ENCODE data around the gene AGFG2. TPM values are rescaled to one million over a fixed set of nuclear protein-coding genes. Genes with fewer than 3 reads are reported as not detected.
"Not testable (repeated sequence)": the region's sequence is repeated elsewhere in the genome, so short reads cannot be mapped to it uniquely, and the experiment has no call there.

AGFG2 gene
- total RNA-seq, 3 donors from 2014 or later (not counting 1 experiment from before 2014, with no cell fraction given): 21.5 to 32.6 (median 22.2) TPM

GRCh38 chr7:100523192-100523591 lies 15.8 kb upstream of the AGFG2 start:
- H3K4me1 ChIP-seq (ENCODE audit: control insufficient read depth, insufficient read depth, low read length); H3K4me3 Mint-ChIP-seq; H3K4me1 Mint-ChIP-seq; H3K9me3 ChIP-seq (ENCODE audit: control insufficient read depth, insufficient read depth, low read length); H3K27me3 ChIP-seq (ENCODE audit: control insufficient read depth, insufficient read depth, low read length); H3K4me3 ChIP-seq (ENCODE audit: low read length); H3K9me3 Mint-ChIP-seq; H3K36me3 Mint-ChIP-seq; H3K27ac ChIP-seq (ENCODE audit: low read length); H3K36me3 ChIP-seq (ENCODE audit: control insufficient read depth, insufficient read depth, low read length); H3K27ac Mint-ChIP-seq; H3K27me3 Mint-ChIP-seq (ENCODE audit: low read depth in 2 of 2); DNase-seq; intact Hi-C loops (cut with micrococcal nuclease); ATAC-seq: not testable (repeated sequence)
- 88% methylated on average over 6 of the region's 34 CpGs for WGBS (ENCODE audit: insufficient coverage)

- H3K4me1 ChIP-seq (ENCODE audit: control insufficient read depth, insufficient read depth, low read length); H3K9me3 ChIP-seq (ENCODE audit: control insufficient read depth, insufficient read depth, low read length); H3K36me3 Mint-ChIP-seq; H3K4me3 ChIP-seq (ENCODE audit: low read length); DNase-seq; ATAC-seq; H3K27me3 ChIP-seq (ENCODE audit: control insufficient read depth, insufficient read depth, low read length); H3K27me3 Mint-ChIP-seq (ENCODE audit: low read depth in 2 of 2); H3K9me3 Mint-ChIP-seq; intact Hi-C loops (cut with micrococcal nuclease); H3K27ac ChIP-seq (ENCODE audit: low read length); H3K4me1 Mint-ChIP-seq; H3K36me3 ChIP-seq (ENCODE audit: control insufficient read depth, insufficient read depth, low read length); H3K4me3 Mint-ChIP-seq; H3K27ac Mint-ChIP-seq: not testable (repeated sequence)
- WGBS (ENCODE audit: insufficient coverage): 97% methylated on average over 11 of the region's 12 CpGs
Observed at GRCh38 chr7:100528108-100528866, 10.7 kb upstream of the AGFG2 start.

- ATAC-seq (no peak), DNase-seq (no peak)
- no peaks in the 10 kb centered on the region for H3K36me3 ChIP-seq (ENCODE audit: control insufficient read depth, insufficient read depth, low read length)
- no peak overlapping the region for H3K4me3 Mint-ChIP-seq
- no peak overlapping the region for H3K27ac Mint-ChIP-seq
- intact Hi-C loops (cut with micrococcal nuclease): no loop called here
- H3K9me3 Mint-ChIP-seq: no peaks in the 10 kb centered on the region
- no peaks in the 10 kb centered on the region for H3K9me3 ChIP-seq (ENCODE audit: control insufficient read depth, insufficient read depth, low read length)
- no peak overlapping the region for H3K27ac ChIP-seq (ENCODE audit: low read length)
- peaks cover 0 to 4% of the 10 kb centered on the region in 2 donors for H3K27me3 Mint-ChIP-seq (ENCODE audit: low read depth in 2 of 2)
- TF ChIP-seq CTCF (IDR thresholded peaks at IDR 0.05): no peak
- no peaks in the 10 kb centered on the region for H3K4me1 Mint-ChIP-seq
- no peaks in the 10 kb centered on the region for H3K27me3 ChIP-seq (ENCODE audit: control insufficient read depth, insufficient read depth, low read length)
- H3K36me3 Mint-ChIP-seq: no peaks in the 10 kb centered on the region
- no peak overlapping the region for H3K4me3 ChIP-seq (ENCODE audit: low read length)
- H3K4me1 ChIP-seq (ENCODE audit: control insufficient read depth, insufficient read depth, low read length): no peaks in the 10 kb centered on the region
- WGBS (ENCODE audit: insufficient coverage): 95% methylated on average over 14 of the region's 14 CpGs
Observed at GRCh38 chr7:100532165-100533022, 6.6 kb upstream of the AGFG2 start.

GRCh38 chr7:100535982-100536381 lies 3.0 kb upstream of the AGFG2 start:
- H3K4me1 ChIP-seq (ENCODE audit: control insufficient read depth, insufficient read depth, low read length): peaks cover 18% of the 10 kb centered on the region
- H3K9me3 Mint-ChIP-seq; H3K4me3 ChIP-seq (ENCODE audit: low read length); H3K27me3 Mint-ChIP-seq (ENCODE audit: low read depth in 2 of 2); H3K36me3 Mint-ChIP-seq; H3K4me3 Mint-ChIP-seq; DNase-seq; H3K36me3 ChIP-seq (ENCODE audit: control insufficient read depth, insufficient read depth, low read length); H3K27me3 ChIP-seq (ENCODE audit: control insufficient read depth, insufficient read depth, low read length); intact Hi-C loops (cut with micrococcal nuclease); ATAC-seq; H3K27ac ChIP-seq (ENCODE audit: low read length); H3K9me3 ChIP-seq (ENCODE audit: control insufficient read depth, insufficient read depth, low read length); H3K27ac Mint-ChIP-seq: not testable (repeated sequence)
- 97% methylated on average over 8 of the region's 9 CpGs for WGBS (ENCODE audit: insufficient coverage)
- peaks cover 23 to 26% of the 10 kb centered on the region in 2 donors for H3K4me1 Mint-ChIP-seq

GRCh38 chr7:100536695-100537094 lies 2.3 kb upstream of the AGFG2 start:
- H3K27ac Mint-ChIP-seq; H3K4me3 ChIP-seq (ENCODE audit: low read length); H3K36me3 ChIP-seq (ENCODE audit: control insufficient read depth, insufficient read depth, low read length); H3K9me3 Mint-ChIP-seq; H3K27me3 Mint-ChIP-seq (ENCODE audit: low read depth in 2 of 2); H3K27me3 ChIP-seq (ENCODE audit: control insufficient read depth, insufficient read depth, low read length); H3K4me3 Mint-ChIP-seq; H3K36me3 Mint-ChIP-seq; DNase-seq; ATAC-seq; H3K9me3 ChIP-seq (ENCODE audit: control insufficient read depth, insufficient read depth, low read length); H3K27ac ChIP-seq (ENCODE audit: low read length); intact Hi-C loops (cut with micrococcal nuclease): not testable (repeated sequence)
- peaks cover 22% of the 10 kb centered on the region for H3K4me1 ChIP-seq (ENCODE audit: control insufficient read depth, insufficient read depth, low read length)
- H3K4me1 Mint-ChIP-seq: peaks cover 28 to 33% of the 10 kb centered on the region in 2 donors
- WGBS (ENCODE audit: insufficient coverage): 72% methylated on average over 1 of the region's 2 CpGs
